WERI-Rb-1 (cell line): ENCODE measurements around the gene TMEM266.
A peak's percentile ranks its signal among the peaks of the same experiment; 100 is the strongest.

ENCODE experiments used
- DNase-seq: peaks from one replicate; pipeline ENCODE4 v3.0.0-alpha.2; 2020
- H3K27ac ChIP-seq: fragments of 250-450 bp; sonication (Bioruptor Pico); 2 replicates; pipeline ENCODE4 v1.5.1; 2020; ENCODE audit warnings: mild to moderate bottlenecking, moderate library complexity
- H3K27me3 ChIP-seq: fragments of 250-450 bp; sonication (Bioruptor Pico); 2 replicates; pipeline ENCODE4 v1.5.1; 2021; ENCODE audit warnings: mild to moderate bottlenecking, low read depth, moderate library complexity; ENCODE audit not compliant: insufficient read depth, severe bottlenecking
- H3K36me3 ChIP-seq: fragments of 250-450 bp; sonication (Bioruptor Pico); 2 replicates; pipeline ENCODE4 v1.5.1; 2020; ENCODE audit warnings: mild to moderate bottlenecking, moderate library complexity
- H3K4me3 ChIP-seq: 2 replicates; pipeline ENCODE4 v1.5.1; 2011; ENCODE audit warnings: low read depth, mild to moderate bottlenecking, control low read depth, low read length
- H3K9me3 ChIP-seq: fragments of 250-450 bp; sonication (Bioruptor Pico); 2 replicates; pipeline ENCODE4 v1.5.1; 2021; ENCODE audit warnings: mild to moderate bottlenecking, moderate library complexity; ENCODE audit not compliant: severe bottlenecking
- TF ChIP-seq, protein P1 (sequence below): IDR thresholded peaks from 2 replicates; pipeline ENCODE4 v1.5.1; 2011; ENCODE audit warnings: low read depth, mild to moderate bottlenecking, control low read depth, inconsistent platforms, low read length

Gene TMEM266

GRCh38 chr15:76196269-76197231 is 136.8 kb downstream of the TMEM266 start:
- no peak overlapping the region for H3K4me3 ChIP-seq
- peak; percentile 94 for DNase-seq
- TF ChIP-seq, protein P1, sequence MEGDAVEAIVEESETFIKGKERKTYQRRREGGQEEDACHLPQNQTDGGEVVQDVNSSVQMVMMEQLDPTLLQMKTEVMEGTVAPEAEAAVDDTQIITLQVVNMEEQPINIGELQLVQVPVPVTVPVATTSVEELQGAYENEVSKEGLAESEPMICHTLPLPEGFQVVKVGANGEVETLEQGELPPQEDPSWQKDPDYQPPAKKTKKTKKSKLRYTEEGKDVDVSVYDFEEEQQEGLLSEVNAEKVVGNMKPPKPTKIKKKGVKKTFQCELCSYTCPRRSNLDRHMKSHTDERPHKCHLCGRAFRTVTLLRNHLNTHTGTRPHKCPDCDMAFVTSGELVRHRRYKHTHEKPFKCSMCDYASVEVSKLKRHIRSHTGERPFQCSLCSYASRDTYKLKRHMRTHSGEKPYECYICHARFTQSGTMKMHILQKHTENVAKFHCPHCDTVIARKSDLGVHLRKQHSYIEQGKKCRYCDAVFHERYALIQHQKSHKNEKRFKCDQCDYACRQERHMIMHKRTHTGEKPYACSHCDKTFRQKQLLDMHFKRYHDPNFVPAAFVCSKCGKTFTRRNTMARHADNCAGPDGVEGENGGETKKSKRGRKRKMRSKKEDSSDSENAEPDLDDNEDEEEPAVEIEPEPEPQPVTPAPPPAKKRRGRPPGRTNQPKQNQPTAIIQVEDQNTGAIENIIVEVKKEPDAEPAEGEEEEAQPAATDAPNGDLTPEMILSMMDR = no peak
- H3K27me3 ChIP-seq = no peaks in the 10 kb centered on the region
- H3K9me3 ChIP-seq = no peaks in the 10 kb centered on the region
- H3K36me3 ChIP-seq = no peaks in the 10 kb centered on the region
- H3K27ac ChIP-seq = peak overlapping the region; percentile 85

- TF ChIP-seq, protein P1 = no peak
Observed at GRCh38 chr15:76197703-76198455, 138.1 kb downstream of the TMEM266 start.

GRCh38 chr15:76198456-76199105 is 138.8 kb downstream of the TMEM266 start:
- Histone ChIP-seq H3K36me3 (no peaks in the 10 kb centered on the region), H3K27ac (no peak overlapping the region), H3K27me3 (no peaks in the 10 kb centered on the region), H3K4me3 (no peak overlapping the region), H3K9me3 (no peaks in the 10 kb centered on the region)
- TF ChIP-seq, protein P1 = no peak
- DNase-seq = no peak

More at GRCh38 chr15:76197703-76198455, 138.1 kb downstream of the TMEM266 start:
- no peaks in the 10 kb centered on the region for H3K9me3 ChIP-seq
- DNase-seq = no peak
- no peak overlapping the region for H3K4me3 ChIP-seq
- no peaks in the 10 kb centered on the region for H3K36me3 ChIP-seq
- H3K27ac ChIP-seq = peak overlapping the region; percentile 85; the same call in 1 of the 2 replicates
- no peaks in the 10 kb centered on the region for H3K27me3 ChIP-seq

- Histone ChIP-seq H3K27me3 (no peaks in the 10 kb centered on the region), H3K27ac (no peak overlapping the region), H3K9me3 (no peaks in the 10 kb centered on the region), H3K36me3 (no peaks in the 10 kb centered on the region), H3K4me3 (no peak overlapping the region)
- DNase-seq = no peak
- TF ChIP-seq, protein P1 = no peak
Observed at GRCh38 chr15:76199106-76200082, 139.6 kb downstream of the TMEM266 start.

- H3K36me3 ChIP-seq = no peaks in the 10 kb centered on the region
- no peaks in the 10 kb centered on the region for H3K9me3 ChIP-seq
- no peaks in the 10 kb centered on the region for H3K27me3 ChIP-seq
- TF ChIP-seq, protein P1 = no peak
- H3K4me3 ChIP-seq = no peak overlapping the region
- no peak for DNase-seq
- H3K27ac ChIP-seq = no peak overlapping the region
Observed at GRCh38 chr15:76200083-76200465, 140.3 kb downstream of the TMEM266 start.
